C4-2B (cell line): ENCODE results near the gene SPRY1.

Experiments
- ZFX ChIP-seq: fragments of 450-650 bp; IDR thresholded peaks from 2 replicates; pipeline ENCODE4 v1.6.1; 2017
- TF ChIP-seq, protein P1 (sequence below): fragments of 450-650 bp; conservative IDR thresholded peaks from 2 replicates; pipeline ENCODE4 v1.5.1; 2017; ENCODE audit warnings: mild to moderate bottlenecking

DNA sequence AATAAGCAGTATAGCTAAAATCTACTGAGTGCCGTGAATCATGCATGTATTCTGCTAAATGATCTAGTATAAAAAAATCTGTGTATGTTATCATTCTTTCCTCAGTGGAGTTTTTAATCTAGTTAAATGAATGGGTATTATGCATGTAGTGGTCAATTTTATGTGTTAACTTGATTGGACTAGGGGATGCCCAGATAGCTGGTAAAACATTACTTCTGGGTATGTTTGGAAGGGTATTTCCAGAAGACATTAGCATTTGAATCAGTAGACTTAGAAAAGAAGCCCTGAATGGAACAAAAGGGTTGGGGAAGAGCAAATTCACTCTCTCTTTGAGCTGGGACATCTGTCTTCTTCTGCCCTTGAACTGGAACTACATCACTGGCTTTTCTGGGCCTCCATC, 34.5 kb upstream of the SPRY1 start:
- TF ChIP-seq, protein P1, sequence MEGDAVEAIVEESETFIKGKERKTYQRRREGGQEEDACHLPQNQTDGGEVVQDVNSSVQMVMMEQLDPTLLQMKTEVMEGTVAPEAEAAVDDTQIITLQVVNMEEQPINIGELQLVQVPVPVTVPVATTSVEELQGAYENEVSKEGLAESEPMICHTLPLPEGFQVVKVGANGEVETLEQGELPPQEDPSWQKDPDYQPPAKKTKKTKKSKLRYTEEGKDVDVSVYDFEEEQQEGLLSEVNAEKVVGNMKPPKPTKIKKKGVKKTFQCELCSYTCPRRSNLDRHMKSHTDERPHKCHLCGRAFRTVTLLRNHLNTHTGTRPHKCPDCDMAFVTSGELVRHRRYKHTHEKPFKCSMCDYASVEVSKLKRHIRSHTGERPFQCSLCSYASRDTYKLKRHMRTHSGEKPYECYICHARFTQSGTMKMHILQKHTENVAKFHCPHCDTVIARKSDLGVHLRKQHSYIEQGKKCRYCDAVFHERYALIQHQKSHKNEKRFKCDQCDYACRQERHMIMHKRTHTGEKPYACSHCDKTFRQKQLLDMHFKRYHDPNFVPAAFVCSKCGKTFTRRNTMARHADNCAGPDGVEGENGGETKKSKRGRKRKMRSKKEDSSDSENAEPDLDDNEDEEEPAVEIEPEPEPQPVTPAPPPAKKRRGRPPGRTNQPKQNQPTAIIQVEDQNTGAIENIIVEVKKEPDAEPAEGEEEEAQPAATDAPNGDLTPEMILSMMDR: no peak
- TF ChIP-seq ZFX: no peak
